Measurements from ENCODE around the gene PCBP1. TPM values are rescaled to one million over a fixed set of nuclear protein-coding genes. Genes with fewer than 3 reads are reported as not detected.

The PCBP1 gene
- total RNA-seq, 2 experiments from 2014 or later, result 470 to 489 TPM

DNA sequence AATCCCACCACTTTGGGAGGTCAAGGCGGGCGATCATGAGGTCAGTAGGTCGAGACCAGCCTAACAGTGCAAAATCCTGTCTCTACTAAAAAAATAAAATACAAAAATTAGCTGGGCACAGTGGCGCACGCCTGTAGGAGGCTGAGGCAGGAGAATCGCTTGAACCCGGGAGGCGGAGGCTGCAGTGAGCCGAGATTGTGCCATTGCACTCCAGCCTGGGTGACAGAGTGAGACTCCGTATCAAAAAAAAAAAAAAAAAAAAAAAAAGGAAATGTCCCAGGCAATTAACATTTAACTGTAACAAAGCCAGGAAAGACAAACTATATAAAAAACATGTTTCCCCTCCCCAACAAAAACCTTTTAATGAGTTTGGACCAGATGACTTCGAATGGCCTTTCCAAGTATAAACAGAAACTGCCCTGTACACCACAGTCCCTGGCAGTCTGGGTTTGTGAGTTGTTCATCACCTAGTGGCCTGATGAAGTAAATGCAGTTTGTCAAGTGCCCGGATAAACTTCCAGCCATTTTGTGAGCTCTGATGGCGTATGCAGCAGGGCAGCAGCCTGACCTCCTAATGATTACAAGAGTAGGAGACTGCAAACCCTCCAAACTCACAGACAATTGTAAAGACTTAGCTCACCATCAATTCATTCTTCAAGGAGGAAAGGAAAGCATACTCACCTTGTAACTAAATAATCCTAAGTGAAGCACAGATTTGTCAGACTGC lies 16.6 kb upstream of the PCBP1 start:
- Mint-ChIP-seq H3K9me3 (no peaks in the 10 kb centered on the region), H3K36me3 (ENCODE audit: low read depth) (peaks cover 39% of the 10 kb centered on the region), H3K27me3 (no peaks in the 10 kb centered on the region), H3K4me1 (ENCODE audit: low read depth) (peaks cover 44% of the 10 kb centered on the region), H3K27ac (peak overlapping the region; percentile 87), H3K4me3 (peak overlapping the region; percentile 40)
- CTCF ChIA-PET, result interaction anchor here (0.6 to 7.1 kb wide), 30 partner anchors 8 to 233 kb away, joined by 3 to 107 read pairs (median 4); partner anchors contain the start of genes MXD1 and SNRNP27
- peak; percentile 72 for ATAC-seq
- intact Hi-C loops (cut with micrococcal nuclease), result loop anchor here (2.0 to 5.0 kb wide), 2 partner anchors 14 to 158 kb away; no protein-coding TSS in a partner anchor
- peak; percentile 74 for DNase-seq
- TF ChIP-seq, protein P1, sequence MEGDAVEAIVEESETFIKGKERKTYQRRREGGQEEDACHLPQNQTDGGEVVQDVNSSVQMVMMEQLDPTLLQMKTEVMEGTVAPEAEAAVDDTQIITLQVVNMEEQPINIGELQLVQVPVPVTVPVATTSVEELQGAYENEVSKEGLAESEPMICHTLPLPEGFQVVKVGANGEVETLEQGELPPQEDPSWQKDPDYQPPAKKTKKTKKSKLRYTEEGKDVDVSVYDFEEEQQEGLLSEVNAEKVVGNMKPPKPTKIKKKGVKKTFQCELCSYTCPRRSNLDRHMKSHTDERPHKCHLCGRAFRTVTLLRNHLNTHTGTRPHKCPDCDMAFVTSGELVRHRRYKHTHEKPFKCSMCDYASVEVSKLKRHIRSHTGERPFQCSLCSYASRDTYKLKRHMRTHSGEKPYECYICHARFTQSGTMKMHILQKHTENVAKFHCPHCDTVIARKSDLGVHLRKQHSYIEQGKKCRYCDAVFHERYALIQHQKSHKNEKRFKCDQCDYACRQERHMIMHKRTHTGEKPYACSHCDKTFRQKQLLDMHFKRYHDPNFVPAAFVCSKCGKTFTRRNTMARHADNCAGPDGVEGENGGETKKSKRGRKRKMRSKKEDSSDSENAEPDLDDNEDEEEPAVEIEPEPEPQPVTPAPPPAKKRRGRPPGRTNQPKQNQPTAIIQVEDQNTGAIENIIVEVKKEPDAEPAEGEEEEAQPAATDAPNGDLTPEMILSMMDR (IDR thresholded peaks at IDR 0.05), result peak; percentile 67
- POLR2A ChIA-PET, result interaction anchor here (0.7 to 28.8 kb wide), 8 partner anchors 8 to 157 kb away, joined by 3 to 955 read pairs (median 6); partner anchors contain the start of genes MXD1 and PCBP1

DNA sequence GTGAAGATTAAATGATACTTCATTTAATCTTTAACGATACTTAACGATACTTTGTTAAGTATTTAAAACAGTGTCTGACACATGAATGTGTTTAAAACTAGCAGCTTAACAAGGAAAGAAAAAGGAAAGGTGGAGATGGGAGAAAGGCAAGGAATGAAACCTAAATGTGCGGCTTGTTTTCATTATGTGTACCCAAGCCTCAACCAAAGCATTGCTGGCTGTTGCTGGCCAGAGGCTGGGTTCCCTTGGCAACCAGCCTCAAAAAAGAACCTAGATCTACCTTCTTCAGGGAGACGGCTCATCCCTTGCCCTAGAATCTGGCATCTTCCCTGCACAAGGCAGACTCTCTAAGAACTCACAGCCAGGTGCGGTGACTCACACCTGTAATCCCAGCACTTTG lies 13.8 kb upstream of the PCBP1 start:
- ChIA-PET CTCF (interaction anchor here (1.1 to 7.1 kb wide), 3 partner anchors 8 to 160 kb away, joined by 3 to 107 read pairs (median 14); partner anchors contain the start of gene MXD1), POLR2A (interaction anchor here (2.1 to 28.8 kb wide), 3 partner anchors 12 to 159 kb away, joined by 10 to 955 read pairs (median 131); partner anchors contain the start of genes MXD1 and PCBP1)
- intact Hi-C loops (cut with micrococcal nuclease), result loop anchor here (5.0 kb wide), 1 partner anchor 161 kb away; no protein-coding TSS in a partner anchor
- Mint-ChIP-seq H3K36me3 (ENCODE audit: low read depth) (peaks cover 33% of the 10 kb centered on the region), H3K4me1 (ENCODE audit: low read depth) (peaks cover 32% of the 10 kb centered on the region), H3K27ac (peak overlapping the region; percentile 70), H3K9me3 (no peaks in the 10 kb centered on the region), H3K4me3 (no peak overlapping the region), H3K27me3 (no peaks in the 10 kb centered on the region)
- ATAC-seq (no peak), DNase-seq (no peak)
- TF ChIP-seq, protein P1 (IDR thresholded peaks at IDR 0.05), result no peak

DNA sequence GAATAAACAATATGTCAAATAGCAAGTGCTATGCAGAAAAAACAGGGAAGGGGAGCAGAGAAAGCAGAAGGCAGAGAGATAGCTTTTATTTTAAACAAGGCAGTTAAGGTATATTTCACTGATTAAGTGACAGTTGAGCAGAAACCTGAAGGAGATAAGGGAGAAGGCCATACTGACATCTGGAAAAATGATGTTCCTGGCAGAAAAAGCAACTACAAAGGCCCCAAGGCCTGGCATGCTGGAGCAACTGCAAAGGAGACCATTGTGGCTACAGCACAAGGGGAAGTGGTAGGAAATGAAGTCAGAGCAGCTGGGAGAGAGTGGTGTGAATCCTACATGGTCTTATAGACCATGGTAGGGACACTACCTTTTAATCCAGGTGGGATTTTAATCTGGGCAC lies 8.9 kb upstream of the PCBP1 start:
- H3K36me3 Mint-ChIP-seq (ENCODE audit: low read depth), result peaks cover 49% of the 10 kb centered on the region

DNA sequence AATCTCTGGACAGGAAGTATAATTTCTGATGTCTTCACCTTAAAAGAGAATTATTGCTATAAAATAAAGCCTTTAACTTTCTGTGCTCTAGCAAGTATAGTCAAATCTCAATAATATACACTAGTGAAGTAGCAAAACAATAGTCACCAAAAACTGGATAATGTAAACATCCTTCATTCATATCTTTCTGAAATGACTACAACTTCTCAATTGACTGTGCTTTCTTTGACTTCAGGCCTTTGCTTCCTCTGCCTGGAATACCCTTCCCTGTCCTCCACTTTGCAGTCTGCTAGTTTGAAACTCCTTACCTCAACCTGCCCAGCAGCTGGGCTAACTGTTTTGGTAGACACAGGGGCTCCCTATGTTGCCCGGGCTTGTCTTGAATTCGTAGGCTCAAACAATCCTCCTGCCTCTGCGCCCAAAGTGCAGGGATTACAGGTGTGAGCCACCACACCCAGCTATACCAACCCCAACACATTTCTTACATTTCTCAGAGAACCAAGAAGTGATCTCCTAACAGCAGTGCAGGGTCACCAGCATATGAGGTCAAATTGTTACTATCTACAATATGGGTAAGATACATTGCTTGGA lies 6.6 kb upstream of the PCBP1 start:
- DNase-seq (no peak), ATAC-seq (no peak)
- Mint-ChIP-seq H3K27me3 (no peaks in the 10 kb centered on the region), H3K9me3 (no peaks in the 10 kb centered on the region), H3K4me1 (ENCODE audit: low read depth) (peaks cover 52% of the 10 kb centered on the region), H3K27ac (peak overlapping the region; percentile 34), H3K4me3 (no peak overlapping the region), H3K36me3 (ENCODE audit: low read depth) (peaks cover 55% of the 10 kb centered on the region)
- TF ChIP-seq, protein P1 (IDR thresholded peaks at IDR 0.05), result no peak
- POLR2A ChIA-PET, result interaction anchor here (1.0 to 28.8 kb wide), 7 partner anchors 8 to 168 kb away, joined by 3 to 955 read pairs (median 6); no protein-coding TSS in a partner anchor
- CTCF ChIA-PET, result interaction anchor here (8.4 to 15.2 kb wide), 2 partner anchors 9 to 57 kb away, joined by 107 to 215 read pairs; no protein-coding TSS in a partner anchor
- intact Hi-C loops (cut with micrococcal nuclease), result no loop called here

More for the DNA sequence above, 8.9 kb upstream of the PCBP1 start:
- H3K4me1 Mint-ChIP-seq (ENCODE audit: low read depth), result peaks cover 36% of the 10 kb centered on the region
- intact Hi-C loops (cut with micrococcal nuclease), result no loop called here
- ATAC-seq (no peak), DNase-seq (no peak)
- H3K27me3 Mint-ChIP-seq, result no peaks in the 10 kb centered on the region
- ChIA-PET CTCF (interaction anchor here (0.6 to 8.4 kb wide), 3 partner anchors 7 to 165 kb away, joined by 3 to 107 read pairs (median 3); no protein-coding TSS in a partner anchor), POLR2A (interaction anchor here (1.0 to 28.8 kb wide), 4 partner anchors 8 to 55 kb away, joined by 3 to 955 read pairs (median 10); no protein-coding TSS in a partner anchor)
- H3K27ac Mint-ChIP-seq, result peak overlapping the region; percentile 78
- TF ChIP-seq, protein P1 (IDR thresholded peaks at IDR 0.05), result no peak
- H3K4me3 Mint-ChIP-seq, result no peak overlapping the region
- no peaks in the 10 kb centered on the region for H3K9me3 Mint-ChIP-seq
